ENCODE measurements around the gene WFDC10A.
"Not testable (repeated sequence)": the region's sequence is repeated elsewhere in the genome, so short reads cannot be mapped to it uniquely, and the experiment has no call there.

WFDC10A gene
- 0 reads per million in 2 donors for total RNA-seq

DNA sequence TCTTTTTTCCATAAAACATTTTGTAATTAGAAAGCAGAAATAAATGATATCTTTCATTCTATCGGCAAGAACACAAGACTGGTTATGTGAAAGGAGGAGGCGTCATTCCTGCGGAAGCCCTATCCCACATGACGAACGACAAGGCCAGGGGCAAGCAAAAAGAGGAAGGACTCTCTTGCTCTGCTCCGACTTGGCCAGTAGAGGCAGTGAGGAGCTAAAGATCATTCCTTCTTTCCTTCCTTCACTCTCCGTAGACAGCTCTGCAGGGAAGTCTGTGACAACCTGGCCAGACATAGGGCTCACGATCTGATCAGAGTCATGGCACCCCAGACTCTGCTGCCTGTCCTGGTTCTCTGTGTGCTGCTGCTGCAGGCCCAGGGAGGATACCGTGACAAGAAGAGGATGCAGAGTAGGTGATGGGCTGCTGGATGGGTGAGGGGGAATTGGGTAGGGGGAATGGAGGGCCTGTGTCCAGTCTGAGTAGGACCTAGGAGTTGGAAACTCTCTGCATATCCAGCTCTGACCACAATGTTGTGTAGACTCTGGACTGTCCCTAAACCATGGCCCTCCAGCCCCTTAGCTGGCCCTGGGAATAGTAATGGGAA, at the start of gene WFDC10A:
TSS of gene WFDC10A (plus strand) at position 244 of the 605 bp plus-strand sequence. CDS start at position 319, 75 bp downstream.
- no peak for DNase-seq

DNA sequence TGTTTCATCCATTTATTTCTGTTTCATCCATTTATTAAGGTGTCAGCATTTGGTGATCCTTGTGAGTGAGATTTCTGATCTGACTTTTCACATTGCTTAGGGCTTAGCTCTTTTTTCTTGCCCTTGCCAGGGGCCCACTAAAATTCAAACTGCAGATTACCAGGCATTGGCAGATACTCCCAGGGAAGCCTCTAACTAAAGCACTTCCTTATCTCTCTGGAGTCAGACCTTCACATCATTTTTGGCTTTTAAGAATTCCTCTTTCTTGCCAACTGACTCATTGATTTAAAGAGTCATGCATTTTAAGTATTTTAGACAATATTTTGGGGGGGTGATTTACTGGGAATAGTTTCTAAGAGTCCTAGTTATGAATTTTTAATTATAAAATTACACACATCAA, 47.8 kb upstream of the WFDC10A start:
- DNase-seq: no peak

DNA sequence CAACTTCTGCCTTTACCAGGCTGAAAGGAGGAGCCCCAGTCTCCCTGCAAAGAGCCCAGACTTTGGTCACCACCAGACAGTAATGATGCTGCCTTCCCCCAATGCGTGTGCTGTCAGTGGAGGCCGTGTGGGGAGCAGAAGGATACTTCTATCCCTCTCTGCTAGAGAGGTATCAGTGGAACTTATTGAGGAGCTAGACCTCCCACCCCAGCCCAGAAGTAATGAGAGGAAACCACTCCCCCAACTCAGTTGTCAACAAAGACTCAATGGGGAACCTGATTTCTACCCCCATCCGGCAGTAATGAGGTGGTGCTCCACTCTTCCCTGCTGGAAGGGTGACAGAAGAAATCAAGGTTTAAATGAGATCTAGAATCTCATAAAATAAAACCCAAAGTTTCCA, 46.0 kb upstream of the WFDC10A start:
- DNase-seq: no peak

DNA sequence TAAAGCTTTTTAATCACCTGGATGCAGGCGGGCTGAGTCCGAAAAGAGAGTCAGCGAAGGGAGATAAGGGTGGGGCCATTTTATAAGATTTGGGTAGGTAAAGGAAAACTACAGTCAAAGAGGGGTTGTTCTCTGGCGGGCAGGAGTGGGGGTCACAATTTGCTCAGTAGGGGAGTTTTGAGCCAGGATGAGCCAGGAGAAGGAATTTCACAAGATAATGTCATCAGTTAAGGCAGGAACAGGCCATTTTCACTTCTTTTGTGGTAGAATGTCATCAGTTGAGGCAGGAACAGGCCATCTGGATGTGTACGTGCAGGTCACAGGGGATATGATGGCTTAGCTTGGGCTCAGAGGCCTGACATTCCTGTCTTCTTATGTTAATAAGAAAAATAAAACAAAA, 45.2 kb upstream of the WFDC10A start:
- not testable (repeated sequence) for DNase-seq

DNA sequence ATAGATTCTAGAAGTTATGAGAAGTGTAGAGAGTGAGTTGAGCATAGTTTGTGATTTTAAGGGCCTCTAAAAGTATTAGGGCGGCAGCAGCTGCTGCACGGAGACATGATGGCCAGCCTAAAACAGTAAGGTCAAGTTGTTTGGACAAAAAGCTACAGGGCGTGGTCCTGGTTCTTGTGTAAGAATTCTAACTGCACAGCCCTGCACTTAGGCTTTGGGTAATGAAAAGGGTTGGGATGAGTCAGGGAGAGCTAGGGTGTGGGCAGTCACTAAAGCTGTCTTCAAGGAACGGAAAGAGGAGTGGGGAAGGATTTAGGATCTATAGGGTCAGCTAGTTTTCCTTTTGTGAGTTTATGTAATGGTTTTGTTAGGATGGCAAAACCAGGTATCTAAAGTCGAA, 43.6 kb upstream of the WFDC10A start:
- DNase-seq: not testable (repeated sequence)

DNA sequence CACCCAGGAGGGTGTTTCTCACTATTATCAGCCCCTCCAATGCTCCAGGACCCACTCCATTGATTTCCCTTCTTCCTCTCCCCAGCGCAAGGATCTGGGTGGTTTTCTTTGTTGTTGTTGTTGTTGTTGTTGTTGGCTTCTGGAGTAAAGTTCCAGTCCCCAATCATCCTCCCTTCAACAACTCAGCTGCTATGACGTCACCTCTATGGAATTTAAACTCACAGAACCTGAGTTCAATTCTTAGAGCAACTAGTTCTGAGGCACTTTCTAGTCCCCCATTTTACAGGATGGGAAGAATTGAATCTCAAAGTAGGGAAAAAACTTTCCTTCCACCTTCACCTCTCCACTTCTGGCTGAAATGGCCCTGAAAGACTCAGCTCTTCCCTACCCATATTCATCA, 40.7 kb upstream of the WFDC10A start:
- no peak for DNase-seq

DNA sequence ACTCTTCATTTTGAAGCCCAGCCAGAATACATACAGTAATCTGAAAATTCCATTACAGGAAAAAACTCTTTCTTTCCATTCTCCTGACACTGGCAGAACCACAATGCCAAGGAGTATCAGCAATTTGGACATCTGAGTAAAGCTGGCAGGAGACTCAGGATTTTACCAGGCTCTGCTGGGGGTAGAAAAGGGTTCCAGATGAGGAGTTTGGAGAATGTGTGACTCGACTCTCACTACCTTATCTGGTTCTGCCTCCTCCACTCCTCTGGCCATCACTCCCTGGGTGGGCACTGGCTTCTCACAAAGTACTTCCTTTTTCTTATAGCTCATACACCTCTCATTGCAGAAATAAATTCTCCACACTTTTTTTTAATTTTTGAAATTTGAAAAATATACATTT, 39.8 kb upstream of the WFDC10A start:
- no peak for DNase-seq

DNA sequence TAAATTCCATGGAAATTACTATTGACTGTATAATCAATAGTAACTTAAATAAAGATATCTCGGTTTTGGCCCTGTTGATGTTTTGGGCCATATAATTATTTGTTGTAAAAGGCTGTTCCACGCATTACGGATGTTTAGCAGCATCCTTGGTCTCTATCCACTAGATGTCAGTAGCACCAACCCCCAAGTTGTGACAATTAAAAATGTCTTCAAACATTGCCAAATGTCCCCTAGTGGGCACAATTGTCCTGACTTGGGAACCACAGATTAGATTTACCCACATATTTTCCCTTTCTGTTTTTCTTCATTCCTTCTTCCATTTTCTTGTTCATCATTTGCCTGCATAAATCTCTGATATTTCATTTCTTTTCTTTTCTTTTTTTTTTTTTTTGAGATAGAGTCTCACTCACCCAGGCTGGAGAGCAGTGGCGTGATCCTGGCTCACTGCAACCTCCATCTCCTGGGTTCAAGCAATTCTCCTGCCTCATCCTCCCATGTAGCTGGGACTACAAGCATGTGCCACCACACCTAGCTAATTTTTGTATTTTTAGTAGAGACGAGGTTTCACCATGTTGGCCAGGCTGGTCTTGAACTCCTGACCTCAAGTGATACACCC, 36.9 kb upstream of the WFDC10A start:
- DNase-seq: no peak

DNA sequence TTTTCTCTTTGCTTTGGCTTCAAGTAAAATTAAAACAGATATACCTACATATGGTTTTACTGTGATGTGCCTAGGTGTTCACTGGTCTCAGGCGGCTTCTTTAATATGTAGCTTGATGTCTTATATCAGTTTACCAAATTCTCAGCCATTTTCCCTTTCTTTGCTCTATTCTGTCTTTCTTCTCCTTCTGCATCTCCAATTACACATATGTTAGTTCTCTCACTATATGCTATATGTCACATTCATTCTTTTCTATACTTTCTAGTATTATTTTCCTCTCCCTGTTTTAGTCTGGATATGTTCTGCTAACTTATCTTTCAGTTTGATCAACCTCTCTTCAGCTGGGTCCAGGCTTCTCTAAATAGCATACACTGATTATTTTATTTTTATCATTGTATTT, 36.0 kb upstream of the WFDC10A start:
- no peak for DNase-seq

DNA sequence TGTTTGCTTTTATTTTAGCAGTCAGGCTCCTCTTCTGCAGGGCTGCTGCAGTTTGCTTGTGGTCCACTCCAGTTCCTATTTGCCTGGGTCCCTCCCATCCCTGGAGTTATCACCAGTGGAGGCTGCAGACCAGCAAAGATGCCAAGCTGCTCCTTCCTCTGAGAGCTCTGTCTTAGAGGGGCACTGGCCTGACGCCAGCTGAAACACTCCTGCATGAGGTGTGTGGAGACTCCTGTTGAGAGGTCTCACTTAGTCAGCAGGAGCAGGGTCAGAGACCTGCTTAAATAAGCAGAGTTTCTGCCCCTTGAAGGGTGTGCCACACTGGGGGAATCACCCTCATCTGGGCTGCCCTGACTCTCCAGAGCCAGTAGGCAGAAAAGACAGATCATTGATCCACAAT, 34.3 kb upstream of the WFDC10A start:
- DNase-seq: no peak

DNA sequence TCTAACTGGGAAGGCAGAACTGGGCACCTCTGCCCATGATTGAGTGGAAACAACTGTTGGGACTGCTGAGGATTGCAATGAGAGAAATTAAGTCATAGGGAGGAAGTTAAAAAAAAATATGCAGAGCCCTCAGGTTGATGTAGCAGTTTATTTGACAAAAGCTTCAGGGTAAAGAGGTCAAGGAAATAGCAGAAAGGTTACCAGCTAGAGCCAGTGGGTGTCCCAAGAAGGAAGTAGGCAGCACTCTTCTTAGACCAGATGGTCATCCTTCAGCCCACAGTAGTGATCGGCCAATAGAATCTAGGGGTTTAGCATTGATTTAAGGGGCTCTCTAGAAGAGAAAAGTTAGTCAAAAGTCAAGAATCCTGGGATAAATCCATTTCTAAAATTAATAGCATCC, 21.7 kb upstream of the WFDC10A start:
- no peak for DNase-seq

DNA sequence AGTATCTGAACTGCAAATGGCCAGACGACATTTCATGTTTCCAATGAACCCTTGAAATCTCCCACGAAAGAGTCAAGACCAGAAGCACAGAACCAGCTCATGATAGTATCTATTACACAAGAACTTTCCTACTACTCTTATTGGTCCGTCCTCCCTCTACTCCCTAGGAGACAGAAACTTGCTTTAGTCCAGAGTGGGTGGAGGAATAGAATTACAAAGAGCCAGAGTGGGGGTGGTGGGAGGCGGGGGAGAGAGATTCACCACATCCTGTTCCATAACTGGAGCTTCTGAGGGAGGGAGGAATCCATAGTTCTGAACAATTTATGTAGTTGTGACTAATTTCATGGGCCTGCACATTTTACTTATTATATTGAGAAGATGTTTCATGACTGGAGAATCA, 18.5 kb upstream of the WFDC10A start:
- no peak for DNase-seq

DNA sequence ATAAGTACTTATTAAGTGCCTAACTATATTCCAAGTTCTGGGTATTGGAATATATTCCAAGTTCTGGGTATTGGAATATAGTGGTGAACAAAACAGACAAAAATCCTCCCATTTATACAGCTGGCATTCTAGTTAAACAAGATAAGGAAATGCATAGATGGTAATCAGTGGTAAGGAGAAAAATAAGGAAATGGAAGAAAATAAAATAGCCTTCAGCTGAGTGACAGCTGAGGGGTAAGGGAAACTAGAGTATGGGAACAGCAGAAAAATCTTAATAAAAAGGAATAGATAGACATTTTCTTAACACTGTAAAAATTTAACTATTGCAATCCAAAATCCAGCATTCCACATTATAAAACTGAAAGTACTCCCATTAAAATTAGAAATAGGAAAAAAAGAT, 17.2 kb upstream of the WFDC10A start:
- no peak for DNase-seq

DNA sequence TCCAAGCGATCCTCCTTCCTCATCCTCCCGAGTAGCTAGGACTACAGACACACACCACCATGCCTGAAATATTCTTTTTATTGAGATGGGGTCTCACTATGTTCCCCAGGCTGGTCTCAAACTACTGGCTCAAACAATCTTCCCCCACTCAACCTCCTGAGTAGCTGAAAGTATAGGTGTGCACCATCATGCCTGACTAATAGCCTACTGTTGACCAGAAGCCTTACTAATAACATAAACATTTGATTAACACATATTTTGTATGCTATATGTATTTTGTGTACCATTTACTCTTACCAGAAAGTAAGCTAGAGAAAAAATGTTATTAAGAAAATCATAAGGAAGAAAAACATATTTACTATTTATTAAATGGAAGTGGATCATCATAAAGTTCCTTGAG, 11.9 kb upstream of the WFDC10A start:
- DNase-seq: no peak

DNA sequence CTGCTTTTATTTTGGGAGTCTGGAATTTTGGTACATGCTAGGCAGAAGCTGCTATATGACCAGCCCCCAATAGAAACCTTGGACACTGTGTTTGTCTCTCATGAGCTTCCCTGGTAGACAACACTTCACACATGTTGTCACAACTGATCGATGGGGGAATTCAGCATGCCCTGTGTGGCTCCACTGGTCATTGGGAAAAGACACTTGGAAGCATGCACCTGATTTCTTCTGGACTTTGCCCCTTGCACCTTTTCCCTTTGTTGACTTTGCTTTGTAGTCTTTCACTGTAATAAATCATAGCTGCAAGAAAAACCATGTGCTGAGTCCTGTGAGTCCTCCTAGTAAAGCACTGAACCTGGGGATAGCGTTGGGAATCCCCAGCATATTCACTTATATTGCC, 7.9 kb upstream of the WFDC10A start:
- no peak for DNase-seq

DNA sequence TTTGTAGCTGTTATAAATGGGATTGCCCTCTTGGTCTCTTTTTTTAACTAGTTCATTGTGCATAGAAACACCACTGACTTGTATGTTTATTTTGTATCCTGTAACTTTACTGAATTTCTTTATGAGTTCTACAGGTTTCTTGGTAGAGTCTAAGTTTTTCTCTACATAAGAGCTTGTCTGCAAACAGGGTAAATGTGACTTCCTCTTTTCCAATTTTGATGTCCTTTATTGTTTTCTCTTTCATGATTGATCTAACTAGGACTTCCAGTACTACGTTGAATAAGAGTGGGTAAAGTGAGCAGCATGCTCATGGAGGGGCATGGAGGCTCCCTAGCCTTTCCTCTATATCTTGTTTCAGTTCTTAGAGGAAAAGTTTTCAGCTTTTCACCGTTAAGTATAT, 3.0 kb upstream of the WFDC10A start:
- DNase-seq: no peak

DNA sequence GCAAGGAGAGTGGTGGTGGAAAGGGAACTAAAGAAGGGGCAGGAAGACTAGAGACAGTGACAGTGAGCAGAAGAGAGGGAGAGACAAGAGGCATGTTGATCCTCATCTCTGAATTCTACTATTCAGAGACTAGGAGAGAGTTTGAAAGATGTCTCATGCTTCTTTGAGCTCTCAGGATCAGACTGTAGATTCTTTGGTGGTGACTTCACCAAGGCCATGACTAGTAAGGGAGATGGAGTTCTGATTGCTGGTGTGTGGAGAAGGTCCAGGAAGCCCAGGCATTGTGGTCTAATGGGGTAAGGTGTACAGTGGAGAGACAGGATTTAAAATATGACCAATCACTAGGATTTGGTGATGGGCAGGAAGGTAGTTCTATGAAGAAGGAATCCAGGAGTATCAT, 832 bp downstream of the WFDC10A start:
- no peak for DNase-seq

DNA sequence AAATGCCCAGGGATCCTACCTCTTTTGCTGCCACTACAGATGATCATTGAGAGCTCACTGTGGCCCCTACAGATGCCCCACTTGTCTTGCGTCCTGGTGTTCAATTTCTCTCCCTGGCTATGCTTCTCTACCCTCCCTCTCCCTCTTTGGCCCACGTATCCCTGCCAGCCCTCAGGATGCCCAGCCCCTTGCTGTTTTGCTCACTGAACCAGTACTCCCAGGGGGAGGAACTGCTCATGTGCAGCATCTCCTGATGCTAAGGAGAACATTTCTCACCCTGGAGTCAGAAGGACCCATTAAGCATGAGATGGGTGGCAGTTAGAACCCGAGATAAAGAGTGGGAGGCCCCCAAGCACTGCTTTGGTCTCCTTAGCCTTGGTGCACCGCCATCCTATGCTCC, 1.6 kb downstream of the WFDC10A start, which contains the start of gene WFDC9:
TSS of gene WFDC9 (minus strand) at position 101 of the 400 bp plus-strand sequence. CDS start 21,103 bp downstream, outside the sequence.
- no peak for DNase-seq

DNA sequence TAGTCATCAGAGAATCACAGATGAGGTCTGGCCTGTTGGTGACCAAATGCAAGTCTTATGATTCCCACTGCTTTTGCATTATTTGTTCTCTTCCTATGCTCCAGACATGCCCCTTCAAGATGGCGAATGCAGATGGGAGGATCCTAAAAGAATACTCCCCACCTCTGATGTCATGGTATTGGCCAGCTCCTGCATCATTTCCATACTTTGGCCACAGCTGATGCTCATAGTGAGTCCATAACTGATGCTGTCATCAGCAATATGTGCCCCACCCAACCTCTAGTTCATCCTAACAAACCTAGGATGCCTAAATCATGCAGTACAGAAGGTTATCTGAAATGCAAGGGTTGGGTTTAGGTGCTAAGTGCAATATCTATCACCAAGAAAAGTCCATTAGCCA, 7.0 kb downstream of the WFDC10A start:
- no peak for DNase-seq

DNA sequence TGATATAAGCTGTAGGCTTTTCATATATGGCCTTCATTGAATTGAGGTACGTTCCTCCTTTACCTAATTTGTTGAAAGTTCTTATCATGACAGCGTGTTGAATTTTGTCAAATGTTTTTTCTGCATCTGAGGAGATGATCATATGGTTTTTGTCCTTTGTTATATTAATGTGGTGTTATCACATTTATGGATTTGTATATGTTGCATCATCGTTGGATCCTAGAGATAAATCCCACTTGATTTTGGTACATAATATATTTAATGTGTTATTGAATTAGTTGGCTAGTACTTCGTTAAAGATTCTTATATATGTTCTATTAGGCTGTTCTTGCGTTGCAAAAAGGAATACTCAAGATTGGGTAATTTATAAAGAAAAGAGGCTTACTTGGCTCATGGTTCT, 10.1 kb downstream of the WFDC10A start:
- DNase-seq: no peak

DNA sequence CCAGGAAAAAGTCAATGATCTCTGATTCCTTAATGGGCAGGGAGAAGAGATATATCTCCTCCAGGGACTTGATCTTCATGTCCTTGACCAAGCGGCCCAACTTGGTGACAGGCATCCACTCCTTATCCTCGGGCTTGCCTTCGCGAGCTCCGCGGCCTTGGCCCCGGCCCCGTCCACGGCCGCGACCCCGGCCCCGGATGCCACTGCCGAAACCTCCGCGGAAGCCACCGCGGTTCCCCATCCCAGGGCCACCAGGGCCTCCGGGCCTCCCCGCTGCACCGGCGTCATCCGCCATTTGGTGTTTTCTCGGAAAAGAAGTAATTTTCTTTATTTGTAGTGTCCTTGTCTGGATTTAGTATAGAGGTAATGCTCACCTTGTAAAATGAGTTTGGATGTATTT, 11.5 kb downstream of the WFDC10A start:
- not testable (repeated sequence) for DNase-seq

DNA sequence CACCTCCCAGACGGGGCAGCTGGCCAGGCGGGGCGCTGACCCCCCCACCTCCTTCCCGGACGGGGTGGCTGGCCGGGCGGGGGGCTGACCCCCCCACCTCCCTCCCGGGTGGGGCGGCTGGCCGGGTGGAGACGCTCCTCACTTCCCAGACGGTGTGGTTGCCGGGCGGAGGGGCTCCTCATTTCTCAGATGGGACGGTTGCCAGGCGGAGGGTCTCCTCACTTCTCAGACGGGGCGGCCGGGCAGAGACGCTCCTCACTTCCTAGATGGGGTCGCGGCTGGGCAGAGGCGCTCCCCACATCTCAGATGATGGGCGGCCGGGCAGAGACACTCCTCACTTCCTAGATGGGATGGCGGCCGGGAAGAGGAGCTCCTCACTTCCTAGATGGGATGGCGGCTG, 16.3 kb downstream of the WFDC10A start:
- DNase-seq: not testable (repeated sequence)

DNA sequence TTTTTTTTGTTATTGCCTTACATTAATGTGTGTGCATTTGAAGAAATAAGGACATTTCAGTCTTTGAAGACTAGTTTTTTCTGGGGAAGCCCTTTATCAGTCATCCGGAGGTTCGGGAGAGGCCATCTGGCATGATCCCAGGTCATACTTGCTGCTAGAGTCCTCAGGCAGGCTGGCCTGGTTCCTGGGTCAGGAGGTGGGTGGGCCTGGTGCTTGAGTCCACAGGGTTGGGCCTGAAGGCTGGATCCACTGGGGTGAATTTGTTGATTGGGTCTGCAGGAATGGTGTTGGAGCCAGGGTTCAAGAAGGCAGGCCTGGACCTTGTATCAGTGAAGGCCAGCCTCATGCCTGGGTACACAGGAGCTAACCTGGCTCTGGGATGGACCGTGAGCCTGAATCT, 17.3 kb downstream of the WFDC10A start:
- DNase-seq: no peak

DNA sequence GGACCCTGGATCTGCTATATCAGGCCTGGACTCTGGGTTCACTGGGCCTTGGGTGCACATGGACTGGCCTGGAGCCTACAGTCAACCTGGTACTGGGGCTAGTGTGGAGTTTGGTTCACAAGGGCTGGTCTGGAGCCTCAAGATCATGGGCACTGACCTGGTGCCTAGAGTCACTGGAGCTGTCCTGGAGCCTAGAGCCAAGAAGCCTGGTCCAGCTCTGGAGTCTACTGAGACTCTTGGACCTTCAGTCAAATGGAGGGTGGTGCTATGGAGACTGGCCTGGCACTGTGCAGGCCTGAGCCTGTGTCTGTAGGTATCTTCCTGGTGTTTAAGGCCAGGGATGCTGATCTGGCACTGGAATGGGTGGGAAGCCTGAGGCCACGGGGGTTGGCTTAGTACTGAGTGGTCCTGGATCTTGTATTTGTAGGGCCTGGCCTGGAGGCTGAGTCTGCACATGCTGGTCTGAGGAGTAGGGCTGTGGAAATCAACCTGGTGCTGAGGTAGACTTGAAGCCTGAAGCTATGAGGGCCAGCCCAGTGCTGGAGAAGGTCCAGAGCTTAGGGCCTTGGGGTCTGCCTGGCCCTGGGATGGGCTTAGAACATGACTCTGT, 18.0 kb downstream of the WFDC10A start:
- no peak for DNase-seq
